Thyroid gland (tissue), 4 donors: ENCODE data around the gene NPC1.

Experiments used
- POLR2A ChIP-seq, 2 donors: fragments of 450-650 bp; IDR thresholded peaks; one replicate each; pipeline ENCODE4 v1.6.1; 2017; ENCODE audit warnings: antibody characterized with exemption in 2 of 2, mild to moderate bottlenecking in 2 of 2, moderate library complexity in 1 of 2
- TF ChIP-seq, protein P1 (sequence below), 6 experiments: fragments of 200-600 bp in 3 of 6; fragments of 450-650 bp in 3 of 6; sonication (generic) in 3 of 6; IDR thresholded peaks; one replicate each; pipeline ENCODE4 v1.5.1; 2016 to 2019; ENCODE audit warnings: antibody characterized with exemption in 6 of 6, mild to moderate bottlenecking in 2 of 6, inconsistent platforms in 1 of 6, moderate library complexity in 1 of 6

DNA sequence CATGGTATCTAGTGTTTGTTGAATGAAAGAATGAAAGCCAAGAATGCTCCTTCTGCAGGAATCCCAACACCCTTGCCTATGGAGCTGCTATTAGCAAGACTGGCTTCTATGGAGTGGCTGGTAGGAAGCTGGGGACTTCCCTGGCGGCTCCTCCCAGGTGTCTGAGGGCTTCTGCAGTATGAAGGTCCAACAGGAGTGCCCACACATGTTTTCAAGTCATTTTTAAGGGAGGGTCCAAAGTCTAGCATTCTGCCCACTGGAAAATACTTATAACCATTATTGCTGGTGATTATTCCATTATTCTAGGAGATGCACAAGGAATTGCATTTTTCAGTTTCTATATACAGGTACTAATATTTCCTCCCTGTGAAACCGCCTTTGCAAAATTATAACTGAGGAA is 21.9 kb upstream of the NPC1 start:
- TF ChIP-seq, protein P1, sequence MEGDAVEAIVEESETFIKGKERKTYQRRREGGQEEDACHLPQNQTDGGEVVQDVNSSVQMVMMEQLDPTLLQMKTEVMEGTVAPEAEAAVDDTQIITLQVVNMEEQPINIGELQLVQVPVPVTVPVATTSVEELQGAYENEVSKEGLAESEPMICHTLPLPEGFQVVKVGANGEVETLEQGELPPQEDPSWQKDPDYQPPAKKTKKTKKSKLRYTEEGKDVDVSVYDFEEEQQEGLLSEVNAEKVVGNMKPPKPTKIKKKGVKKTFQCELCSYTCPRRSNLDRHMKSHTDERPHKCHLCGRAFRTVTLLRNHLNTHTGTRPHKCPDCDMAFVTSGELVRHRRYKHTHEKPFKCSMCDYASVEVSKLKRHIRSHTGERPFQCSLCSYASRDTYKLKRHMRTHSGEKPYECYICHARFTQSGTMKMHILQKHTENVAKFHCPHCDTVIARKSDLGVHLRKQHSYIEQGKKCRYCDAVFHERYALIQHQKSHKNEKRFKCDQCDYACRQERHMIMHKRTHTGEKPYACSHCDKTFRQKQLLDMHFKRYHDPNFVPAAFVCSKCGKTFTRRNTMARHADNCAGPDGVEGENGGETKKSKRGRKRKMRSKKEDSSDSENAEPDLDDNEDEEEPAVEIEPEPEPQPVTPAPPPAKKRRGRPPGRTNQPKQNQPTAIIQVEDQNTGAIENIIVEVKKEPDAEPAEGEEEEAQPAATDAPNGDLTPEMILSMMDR (IDR thresholded peaks at IDR 0.05) = no peak
- no peak for TF ChIP-seq POLR2A (IDR thresholded peaks at IDR 0.05)
